WI38 (cell line): ENCODE measurements around the gene MKLN1.

Experiments
- H3K4me3 ChIP-seq: 2 replicates; pipeline ENCODE4 v1.5.1; 2011; ENCODE audit warnings: low read depth, mild to moderate bottlenecking, control low read depth, low read length
- CTCF ChIP-seq: IDR thresholded peaks from 2 replicates; pipeline ENCODE4 v1.5.1; 2012; ENCODE audit warnings: low read depth, mild to moderate bottlenecking, control low read depth, low read length

MKLN1 gene

GRCh38 chr7:131493081-131493480 is 165.4 kb downstream of the MKLN1 start:
- no peak for TF ChIP-seq CTCF
- no peak overlapping the region for H3K4me3 ChIP-seq

GRCh38 chr7:131493581-131493980 is 165.9 kb downstream of the MKLN1 start:
- no peak for TF ChIP-seq CTCF
- H3K4me3 ChIP-seq, result no peak overlapping the region

GRCh38 chr7:131494182-131494581 is 166.5 kb downstream of the MKLN1 start:
- no peak for TF ChIP-seq CTCF
- no peak overlapping the region for H3K4me3 ChIP-seq

GRCh38 chr7:131495669-131496498 is 168.2 kb downstream of the MKLN1 start:
- no peak for TF ChIP-seq CTCF
- no peak overlapping the region for H3K4me3 ChIP-seq

- H3K4me3 ChIP-seq, result no peak overlapping the region
- no peak for TF ChIP-seq CTCF
These were observed 169.8 kb downstream of the MKLN1 start for GRCh38 chr7:131497454-131497853.

GRCh38 chr7:131498237-131498885 is 170.7 kb downstream of the MKLN1 start:
- no peak overlapping the region for H3K4me3 ChIP-seq
- TF ChIP-seq CTCF, result no peak

- no peak overlapping the region for H3K4me3 ChIP-seq
These were observed 172.1 kb downstream of the MKLN1 start for GRCh38 chr7:131499801-131500200.

More at GRCh38 chr7:131499801-131500200, 172.1 kb downstream of the MKLN1 start:
- TF ChIP-seq CTCF, result no peak
